Hematopoietic multipotent progenitor cell (in vitro differentiated cells): ENCODE data around the gene MSI2. TPM values are rescaled to one million over a fixed set of nuclear protein-coding genes. Genes with fewer than 3 reads are reported as not detected.

Experiments used
- DNase-seq, 3 donors: peaks; one replicate each; pipeline ENCODE4 v3.0.0-alpha.2; 2011 to 2015; ENCODE audit warnings: low read depth in 2 of 3, low spot score in 2 of 3
- total RNA-seq: library from RNA; depleted of rRNA; stranded (reverse); fragments of >200 nt; gene quantifications from one replicate; pipeline ENCODE4 v1.2.3, GENCODE V29; 2012

Gene MSI2
- total RNA-seq, 1 donor: 241 TPM

GRCh38 chr17:57531648-57532504 is 275.6 kb downstream of the MSI2 start:
- DNase-seq: no peak

- no peak for DNase-seq
Measured at GRCh38 chr17:57532556-57532955, 276.2 kb downstream of the MSI2 start.

GRCh38 chr17:57532966-57533365 is 276.6 kb downstream of the MSI2 start:
- no peak for DNase-seq

- DNase-seq: no peak
Measured at GRCh38 chr17:57533684-57534305, 277.5 kb downstream of the MSI2 start.

GRCh38 chr17:57534863-57535248 is 278.5 kb downstream of the MSI2 start:
- no peak for DNase-seq

- DNase-seq: no peak
Measured at GRCh38 chr17:57535249-57535966, 279.1 kb downstream of the MSI2 start.

- no peak for DNase-seq
Measured at GRCh38 chr17:57536289-57536688, 280.0 kb downstream of the MSI2 start.

- DNase-seq: no peak
Measured at GRCh38 chr17:57536789-57537523, 280.6 kb downstream of the MSI2 start.

GRCh38 chr17:57537524-57538410 is 281.4 kb downstream of the MSI2 start:
- peak in 2 of 3 donors; percentile 41 to 61 for DNase-seq

- no peak for DNase-seq
Measured at GRCh38 chr17:57538736-57539456, 282.6 kb downstream of the MSI2 start.

GRCh38 chr17:57539529-57540301 is 283.4 kb downstream of the MSI2 start:
- DNase-seq: no peak

GRCh38 chr17:57540596-57540995 is 284.3 kb downstream of the MSI2 start:
- no peak for DNase-seq

GRCh38 chr17:57541049-57541448 is 284.7 kb downstream of the MSI2 start:
- no peak for DNase-seq

GRCh38 chr17:57541472-57542394 is 285.4 kb downstream of the MSI2 start:
- DNase-seq: no peak

GRCh38 chr17:57542510-57542909 is 286.2 kb downstream of the MSI2 start:
- DNase-seq: no peak

GRCh38 chr17:57543230-57543629 is 286.9 kb downstream of the MSI2 start:
- no peak for DNase-seq

- DNase-seq: no peak
Measured at GRCh38 chr17:57544401-57544800, 288.1 kb downstream of the MSI2 start.
